H9 (cell line): Measurements from ENCODE around the gene PALS1. TPM values are rescaled to one million over a fixed set of nuclear protein-coding genes. Genes with fewer than 3 reads are reported as not detected.
A peak's percentile ranks its signal among the peaks of the same experiment; 100 is the strongest.

Source experiments
- DNase-seq: peaks from one replicate; pipeline ENCODE4 v3.0.0-alpha.2; 2017
- H2AFZ ChIP-seq: one replicate; pipeline ENCODE4 v1.6.1; 2013; ENCODE audit warnings: mild to moderate bottlenecking, low read length, control low read depth, moderate library complexity
- H2AK5ac ChIP-seq: 2 replicates; pipeline ENCODE4 v1.6.1; 2013; ENCODE audit warnings: low read length, control low read depth, mixed read lengths; ENCODE audit not compliant: insufficient read length
- H2BK120ac ChIP-seq: one replicate; pipeline ENCODE4 v1.6.1; 2013; ENCODE audit warnings: low read depth, mild to moderate bottlenecking, low read length, control low read depth, inconsistent platforms; ENCODE audit not compliant: poor library complexity, severe bottlenecking
- H2BK12ac ChIP-seq: 2 replicates; pipeline ENCODE4 v1.6.1; 2013; ENCODE audit warnings: low read length, control low read depth, mixed read lengths, low read depth; ENCODE audit not compliant: insufficient read length
- H2BK15ac ChIP-seq: 2 replicates; pipeline ENCODE4 v1.6.1; 2013; ENCODE audit warnings: low read depth, low read length, control low read depth
- H2BK20ac ChIP-seq: one replicate; pipeline ENCODE4 v1.6.1; 2013; ENCODE audit warnings: low read depth, mild to moderate bottlenecking, low read length, control low read depth, inconsistent platforms; ENCODE audit not compliant: poor library complexity, severe bottlenecking
- H2BK5ac ChIP-seq: 2 replicates; pipeline ENCODE4 v1.6.1; 2013; ENCODE audit warnings: low read length, control low read depth, mixed read lengths; ENCODE audit not compliant: insufficient read length
- H3K14ac ChIP-seq: 2 replicates; pipeline ENCODE4 v1.6.1; 2013; ENCODE audit warnings: low read length, control low read depth; ENCODE audit not compliant: insufficient read depth
- H3K18ac ChIP-seq: 2 replicates; pipeline ENCODE4 v1.6.1; 2013; ENCODE audit warnings: low read depth, mild to moderate bottlenecking, mixed read lengths, low read length, control low read depth; ENCODE audit not compliant: insufficient read length
- H3K23ac ChIP-seq: 2 replicates; pipeline ENCODE4 v1.6.1; 2013; ENCODE audit warnings: low read length, control low read depth, mixed read lengths, low read depth; ENCODE audit not compliant: insufficient read length
- H3K23me2 ChIP-seq: 2 replicates; pipeline ENCODE4 v1.6.1; 2013; ENCODE audit warnings: low read depth, mild to moderate bottlenecking, mixed read lengths, low read length, control low read depth; ENCODE audit not compliant: insufficient read length, poor library complexity, severe bottlenecking
- H3K27ac ChIP-seq: 2 replicates; pipeline ENCODE4 v1.5.1; 2013; ENCODE audit warnings: low read length, control low read depth, mixed read lengths, low read depth; ENCODE audit not compliant: insufficient read length
- H3K27me3 ChIP-seq: 2 replicates; pipeline ENCODE4 v1.6.1; 2013; ENCODE audit warnings: low read length, control low read depth, inconsistent platforms; ENCODE audit not compliant: insufficient read depth
- H3K4ac ChIP-seq: 2 replicates; pipeline ENCODE4 v1.6.1; 2013; ENCODE audit warnings: low read depth, mild to moderate bottlenecking, control low read depth, inconsistent platforms, low read length, moderate library complexity
- H3K4me1 ChIP-seq: 2 replicates; pipeline ENCODE4 v1.6.1; 2013; ENCODE audit warnings: low read length, control low read depth, inconsistent platforms; ENCODE audit not compliant: insufficient read depth
- H3K4me2 ChIP-seq: 2 replicates; pipeline ENCODE4 v1.6.1; 2013; ENCODE audit warnings: low read length, control low read depth, mixed read lengths; ENCODE audit not compliant: insufficient read length, insufficient read depth
- H3K56ac ChIP-seq: 2 replicates; pipeline ENCODE4 v1.6.1; 2013; ENCODE audit warnings: low read depth, mild to moderate bottlenecking, mixed read lengths, low read length, control low read depth; ENCODE audit not compliant: insufficient read length
- H3K79me1 ChIP-seq: 2 replicates; pipeline ENCODE4 v1.6.1; 2013; ENCODE audit warnings: low read depth, mild to moderate bottlenecking, moderate library complexity, low read length, control low read depth, inconsistent platforms; ENCODE audit not compliant: insufficient read depth, poor library complexity, severe bottlenecking
- H3K79me2 ChIP-seq: 2 replicates; pipeline ENCODE4 v1.6.1; 2013; ENCODE audit warnings: low read length, control low read depth, inconsistent platforms; ENCODE audit not compliant: insufficient read depth
- H3K9ac ChIP-seq: 2 replicates; pipeline ENCODE4 v1.6.1; 2013; ENCODE audit warnings: low read length, control low read depth, mixed read lengths; ENCODE audit not compliant: insufficient read length; ENCODE audit errors: extremely low read depth
- H3K9me3 ChIP-seq: one replicate; pipeline ENCODE4 v1.6.1; 2013; ENCODE audit warnings: low read depth, low read length, inconsistent platforms; ENCODE audit not compliant: control insufficient read depth
- H3T11ph ChIP-seq: one replicate; pipeline ENCODE4 v1.6.1; 2013; ENCODE audit warnings: mild to moderate bottlenecking, low read length, control low read depth, inconsistent platforms
- H4K20me1 ChIP-seq: one replicate; pipeline ENCODE4 v1.6.1; 2013; ENCODE audit not compliant: control insufficient read depth, insufficient read length, insufficient read depth
- H4K5ac ChIP-seq: 2 replicates; pipeline ENCODE4 v1.6.1; 2013; ENCODE audit warnings: low read depth, mild to moderate bottlenecking, mixed read lengths, low read length, control low read depth; ENCODE audit not compliant: insufficient read length
- H4K8ac ChIP-seq: replicated peaks from 2 replicates; pipeline ENCODE4 v1.6.1; 2013; ENCODE audit warnings: low read length, control low read depth, mixed read lengths, low read depth; ENCODE audit not compliant: insufficient read length
- H4K91ac ChIP-seq: 2 replicates; pipeline ENCODE4 v1.6.1; 2013; ENCODE audit warnings: low read depth, mild to moderate bottlenecking, moderate library complexity, mixed read lengths, low read length, control low read depth; ENCODE audit not compliant: insufficient read length
- H3K27ac Mint-ChIP-seq, 3 experiments: 2 replicates in 2 of 3; 3 replicates in 1 of 3; pipeline ENCODE4 v1.8.0; 2020 to 2021; ENCODE audit warnings: mixed read lengths in 3 of 3, mild to moderate bottlenecking in 1 of 3, moderate library complexity in 1 of 3
- H3K27me3 Mint-ChIP-seq: 2 replicates; pipeline ENCODE4 v1.8.0; 2021; ENCODE audit warnings: low read depth, mild to moderate bottlenecking, moderate library complexity, mixed read lengths
- H3K36me3 Mint-ChIP-seq, 3 experiments: 2 replicates in 2 of 3; 3 replicates in 1 of 3; pipeline ENCODE4 v1.8.0; 2020 to 2021; ENCODE audit warnings: low read depth in 3 of 3, mixed read lengths in 3 of 3; ENCODE audit not compliant: insufficient read depth in 1 of 3
- H3K4me1 Mint-ChIP-seq, 2 experiments: 2 replicates each; pipeline ENCODE4 v1.8.0; 2020; ENCODE audit warnings: mixed read lengths in 2 of 2
- H3K4me3 Mint-ChIP-seq, 2 experiments: 2 replicates in 1 of 2; 3 replicates in 1 of 2; pipeline ENCODE4 v1.8.0; 2020 to 2021; ENCODE audit warnings: mild to moderate bottlenecking in 2 of 2, mixed read lengths in 2 of 2, moderate library complexity in 1 of 2
- H3K9me3 Mint-ChIP-seq, 2 experiments: 2 replicates in 1 of 2; 3 replicates in 1 of 2; pipeline ENCODE4 v1.8.0; 2020; ENCODE audit warnings: mild to moderate bottlenecking in 2 of 2, mixed read lengths in 2 of 2, moderate library complexity in 1 of 2
- WGBS: extraction: QIAGEN DNeasy Blood & Tissue Kit; methylation state at CpG from one replicate; pipeline ENCODE4 v1.1.7; 2013; ENCODE audit warnings: missing lambda C conversion rate, low lambda C conversion rate, mixed read lengths; ENCODE audit not compliant: insufficient read length; ENCODE audit errors: extremely low coverage; 5-methylcytosine and 5-hydroxymethylcytosine counted together
- total RNA-seq: library from RNA; stranded (reverse); gene quantifications from 2 replicates; pipeline ENCODE4 v1.2.1, GENCODE V29; 2021
- TF ChIP-seq, protein P1 (sequence below): fragments of 200-600 bp; sonication (generic); conservative IDR thresholded peaks from 3 replicates; pipeline ENCODE4 v1.8.0; 2021; ENCODE audit warnings: antibody characterized with exemption, mild to moderate bottlenecking

PALS1 gene
- total RNA-seq, 1 experiment from 2014 or later: 18.0 TPM

DNA sequence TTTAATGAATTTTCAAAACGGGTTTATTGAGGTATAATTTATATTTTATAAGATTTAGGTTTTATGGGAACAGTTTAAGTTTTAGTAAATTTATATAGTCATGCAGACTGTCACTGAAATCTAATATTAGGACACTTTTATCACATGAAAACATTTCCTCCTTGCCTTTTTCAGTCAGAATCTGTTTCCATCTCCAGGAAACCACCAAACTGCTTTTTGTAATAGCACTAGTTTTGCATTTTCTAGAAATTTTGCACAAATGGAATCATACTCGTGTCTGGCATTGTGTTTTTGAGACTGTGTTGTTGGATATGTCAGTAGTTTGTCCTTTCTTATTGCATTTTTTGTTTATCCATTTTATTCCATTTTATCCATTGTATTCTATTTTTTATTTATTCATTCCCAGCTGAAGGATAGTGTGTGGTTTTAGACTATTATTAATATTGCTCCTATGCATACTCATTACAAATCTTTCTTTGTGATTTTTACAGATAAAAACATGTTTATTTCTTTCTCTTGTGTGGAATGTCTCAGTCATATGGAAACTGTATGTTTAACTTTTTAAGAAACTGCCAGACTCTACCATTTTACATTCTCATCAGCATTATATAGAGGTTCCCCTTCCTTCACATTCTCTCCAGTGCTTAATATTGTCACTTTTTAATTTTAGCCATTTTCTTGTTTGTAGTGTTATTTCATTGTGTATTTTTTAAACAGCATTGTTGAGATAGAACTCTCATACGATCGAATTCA lies 26.5 kb downstream of the PALS1 start:
- peak overlapping the region; percentile 54 to 69 for H3K4me3 Mint-ChIP-seq
- H3K18ac ChIP-seq: no peak overlapping the region
- H2BK120ac ChIP-seq: no peak overlapping the region
- H3K4me2 ChIP-seq: peak overlapping the region; percentile 20
- H3K79me1 ChIP-seq: no peaks in the 10 kb centered on the region
- H3K56ac ChIP-seq: no peak overlapping the region
- no peak overlapping the region for H4K5ac ChIP-seq
- H4K20me1 ChIP-seq: no peaks in the 10 kb centered on the region
- peaks cover 6% of the 10 kb centered on the region; the same call in 1 of the 2 replicates for H3K4me1 ChIP-seq
- H4K8ac ChIP-seq: no peak overlapping the region
- H2BK20ac ChIP-seq: no peak overlapping the region
- H2AK5ac ChIP-seq: no peak overlapping the region
- no peak overlapping the region for H2BK12ac ChIP-seq
- H3K27ac ChIP-seq: no peak overlapping the region
- no peak overlapping the region for H2BK15ac ChIP-seq
- H3K4me1 Mint-ChIP-seq: peaks cover 42 to 43% of the 10 kb centered on the region in 2 experiments
- no peaks in the 10 kb centered on the region for H3K27me3 ChIP-seq
- H3K4ac ChIP-seq: no peak overlapping the region
- no peak overlapping the region for H3K23ac ChIP-seq
- H3T11ph ChIP-seq: no peak overlapping the region
- no peaks in the 10 kb centered on the region for H3K9me3 ChIP-seq
- H4K91ac ChIP-seq: no peak overlapping the region
- no peak overlapping the region for H2BK5ac ChIP-seq
- TF ChIP-seq, protein P1, sequence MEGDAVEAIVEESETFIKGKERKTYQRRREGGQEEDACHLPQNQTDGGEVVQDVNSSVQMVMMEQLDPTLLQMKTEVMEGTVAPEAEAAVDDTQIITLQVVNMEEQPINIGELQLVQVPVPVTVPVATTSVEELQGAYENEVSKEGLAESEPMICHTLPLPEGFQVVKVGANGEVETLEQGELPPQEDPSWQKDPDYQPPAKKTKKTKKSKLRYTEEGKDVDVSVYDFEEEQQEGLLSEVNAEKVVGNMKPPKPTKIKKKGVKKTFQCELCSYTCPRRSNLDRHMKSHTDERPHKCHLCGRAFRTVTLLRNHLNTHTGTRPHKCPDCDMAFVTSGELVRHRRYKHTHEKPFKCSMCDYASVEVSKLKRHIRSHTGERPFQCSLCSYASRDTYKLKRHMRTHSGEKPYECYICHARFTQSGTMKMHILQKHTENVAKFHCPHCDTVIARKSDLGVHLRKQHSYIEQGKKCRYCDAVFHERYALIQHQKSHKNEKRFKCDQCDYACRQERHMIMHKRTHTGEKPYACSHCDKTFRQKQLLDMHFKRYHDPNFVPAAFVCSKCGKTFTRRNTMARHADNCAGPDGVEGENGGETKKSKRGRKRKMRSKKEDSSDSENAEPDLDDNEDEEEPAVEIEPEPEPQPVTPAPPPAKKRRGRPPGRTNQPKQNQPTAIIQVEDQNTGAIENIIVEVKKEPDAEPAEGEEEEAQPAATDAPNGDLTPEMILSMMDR: no peak
- H3K79me2 ChIP-seq: no peaks in the 10 kb centered on the region
- H3K14ac ChIP-seq: no peak overlapping the region
- no peak overlapping the region for H2AFZ ChIP-seq
- DNase-seq: no peak
- no peaks in the 10 kb centered on the region for H3K9me3 Mint-ChIP-seq
- H3K36me3 Mint-ChIP-seq: peaks cover 0 to 8% (median 1%) of the 10 kb centered on the region in 3 experiments; a peak in 4 of 7 replicates
- no peaks in the 10 kb centered on the region for H3K23me2 ChIP-seq
- no peak overlapping the region for H3K9ac ChIP-seq
- WGBS: 100% methylated on average over 1 of the region's 4 CpGs
- peak overlapping the region; percentile 82 to 97 (median 92) for H3K27ac Mint-ChIP-seq
- no peaks in the 10 kb centered on the region for H3K27me3 Mint-ChIP-seq
